ENCODE data around the gene GZMM. TPM values are rescaled to one million over a fixed set of nuclear protein-coding genes. Genes with fewer than 3 reads are reported as not detected.

GZMM gene
- total RNA-seq, 1 experiment from 2014 or later = 0.59 TPM

GRCh38 chr19:579842-580155 lies 35.9 kb downstream of the GZMM start:
- Histone ChIP-seq H4K20me1 (ENCODE audit: insufficient read depth) (peaks cover 3% of the 10 kb centered on the region; the same call in 1 of the 2 replicates), H3K27me3 (ENCODE audit: insufficient read depth, low read length) (no peaks in the 10 kb centered on the region), H3K27ac (ENCODE audit: low read depth, low read length) (no peak overlapping the region), H3K4me2 (ENCODE audit: low read length) (no peak overlapping the region), H2AFZ (ENCODE audit: low read depth, low read length, poor library complexity, severe bottlenecking) (no peak overlapping the region), H3K79me2 (ENCODE audit: insufficient read depth, low read length) (peaks cover 62% of the 10 kb centered on the region), H3K4me3 (replicated peaks in 1 of 2; ENCODE audit: low read depth in 1 of 2, low read length in 2 of 2) (no peak overlapping the region), H3K36me3 (ENCODE audit: control insufficient read depth in 1 of 2, insufficient read depth in 2 of 2, low read length in 2 of 2) (peaks cover 19 to 45% of the 10 kb centered on the region in 2 experiments), H3K4me1 (ENCODE audit: control insufficient read depth in 1 of 2, insufficient read depth in 2 of 2, low read length in 2 of 2) (peaks cover 2 to 5% of the 10 kb centered on the region in 2 experiments; a peak in 3 of 4 replicates), H3K9ac (ENCODE audit: low read length) (no peak overlapping the region), H3K9me3 (ENCODE audit: control insufficient read depth in 1 of 2, insufficient read depth in 1 of 2, low read depth in 1 of 2, low read length in 2 of 2) (no peaks in the 10 kb centered on the region), H3K9me2 (ENCODE audit: insufficient read depth) (no peaks in the 10 kb centered on the region)
- no peak for ATAC-seq
- DNase-seq (ENCODE audit: low read depth, low spot score) = no peak
- ChIA-PET POLR2A (no interaction called here), RAD21 (ENCODE audit: low non-redundant PET in 1 of 2, low total read pairs in 2 of 2, uncharacterized antibody in 2 of 2, unreplicated experiment in 2 of 2) (no interaction called here), CTCF (no interaction called here)
- intact Hi-C loops (cut with micrococcal nuclease) = no loop called here
- TF ChIP-seq SRF (IDR thresholded peaks at IDR 0.05; ENCODE audit: low read depth) (no peak), SP1 (IDR thresholded peaks at IDR 0.05; ENCODE audit: low read depth) (no peak), RAD21 (IDR thresholded peaks at IDR 0.05; ENCODE audit: low read depth) (no peak), YY1 (IDR thresholded peaks at IDR 0.05; ENCODE audit: extremely low read depth, insufficient replicate concordance, low read depth, low read length) (no peak), CEBPB (IDR thresholded peaks at IDR 0.05; ENCODE audit: low read depth) (no peak)
- BruUV-seq (replicated peaks) = no TSS peak

GRCh38 chr19:580274-580835 lies 36.5 kb downstream of the GZMM start:
- Histone ChIP-seq H3K9ac (ENCODE audit: low read length) (no peak overlapping the region), H3K4me2 (ENCODE audit: low read length) (no peak overlapping the region), H4K20me1 (ENCODE audit: insufficient read depth) (no peaks in the 10 kb centered on the region), H3K27me3 (ENCODE audit: insufficient read depth, low read length) (no peaks in the 10 kb centered on the region), H3K4me1 (ENCODE audit: control insufficient read depth in 1 of 2, insufficient read depth in 2 of 2, low read length in 2 of 2) (peaks cover 0 to 2% of the 10 kb centered on the region in 2 experiments; a peak in 2 of 4 replicates), H3K9me3 (ENCODE audit: control insufficient read depth in 1 of 2, insufficient read depth in 1 of 2, low read depth in 1 of 2, low read length in 2 of 2) (no peaks in the 10 kb centered on the region), H3K9me2 (ENCODE audit: insufficient read depth) (no peaks in the 10 kb centered on the region), H3K4me3 (replicated peaks in 1 of 2; ENCODE audit: low read depth in 1 of 2, low read length in 2 of 2) (no peak overlapping the region), H3K36me3 (ENCODE audit: control insufficient read depth in 1 of 2, insufficient read depth in 2 of 2, low read length in 2 of 2) (peaks cover 19 to 43% of the 10 kb centered on the region in 2 experiments), H2AFZ (ENCODE audit: low read depth, low read length, poor library complexity, severe bottlenecking) (no peak overlapping the region), H3K27ac (ENCODE audit: low read depth, low read length) (no peak overlapping the region), H3K79me2 (ENCODE audit: insufficient read depth, low read length) (peaks cover 56% of the 10 kb centered on the region)
- DNase-seq (ENCODE audit: low read depth, low spot score) = no peak
- POLR2A ChIA-PET = no interaction called here
- intact Hi-C loops (cut with micrococcal nuclease) = no loop called here
- no peak for TF ChIP-seq FOSL1 (IDR thresholded peaks at IDR 0.05; ENCODE audit: low read depth)
- TF ChIP-seq CBX3 (IDR thresholded peaks at IDR 0.05; ENCODE audit: low read depth) = no peak
- TF ChIP-seq POLR2AphosphoS5 (IDR thresholded peaks at IDR 0.05; ENCODE audit: low read depth, low read length) = no peak
- TF ChIP-seq YY1 (IDR thresholded peaks at IDR 0.05; ENCODE audit: extremely low read depth, insufficient replicate concordance, low read depth, low read length) = no peak
- TF ChIP-seq POLR2A (IDR thresholded peaks at IDR 0.05; ENCODE audit: borderline replicate concordance, extremely low read depth, insufficient read depth, insufficient read length) = no peak
- no peak for TF ChIP-seq SRF (IDR thresholded peaks at IDR 0.05; ENCODE audit: low read depth)
- no peak for TF ChIP-seq EZH2 (IDR thresholded peaks at IDR 0.05)
- no peak for TF ChIP-seq EZH2phosphoT487 (IDR thresholded peaks at IDR 0.05; ENCODE audit: borderline replicate concordance)
- no peak for TF ChIP-seq EGR1 (IDR thresholded peaks at IDR 0.05; ENCODE audit: low read depth)
- RAD21 ChIA-PET (ENCODE audit: low non-redundant PET in 1 of 2, low total read pairs in 2 of 2, uncharacterized antibody in 2 of 2, unreplicated experiment in 2 of 2) = no interaction called here
- no TSS peak for BruUV-seq (replicated peaks)
- no peak for ATAC-seq
- CTCF ChIA-PET = no interaction called here

All from HCT116 (cell line).